ENCODE data around the gene ZNF460. TPM values are rescaled to one million over a fixed set of nuclear protein-coding genes. Genes with fewer than 3 reads are reported as not detected.
A peak's percentile ranks its signal among the peaks of the same experiment; 100 is the strongest.

Gene ZNF460
- total RNA-seq, 1 experiment from 2014 or later = 39.5 TPM

DNA sequence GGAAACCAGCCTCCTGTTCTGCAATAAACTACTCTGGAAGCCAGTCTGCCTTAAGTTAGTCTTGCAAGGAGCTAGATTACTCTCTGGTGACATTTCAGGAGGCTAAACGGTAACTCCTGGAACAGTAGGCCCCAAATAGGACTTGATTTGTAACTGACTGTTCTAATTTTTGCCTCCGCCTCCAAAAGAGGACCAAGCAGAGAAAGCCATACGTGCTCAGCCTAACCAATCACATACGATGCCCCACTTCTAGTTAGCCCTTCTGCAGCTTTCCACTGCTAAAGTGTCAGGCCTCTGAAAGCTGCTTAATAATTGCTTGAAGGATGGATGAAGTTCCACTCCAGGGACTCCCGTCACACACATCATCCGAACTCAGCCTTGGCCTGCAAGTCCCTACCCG lies 39.1 kb upstream of the ZNF460 start:
- ATAC-seq (peak; percentile 9), DNase-seq (no peak)
- Histone ChIP-seq H3K4me3 (ENCODE audit: low read length) (peak overlapping the region; percentile 77), H3K9ac (ENCODE audit: low read length) (peak overlapping the region; percentile 89), H3K4me2 (ENCODE audit: low read length) (peak overlapping the region; percentile 98), H3K27ac (ENCODE audit: low read length) (peak overlapping the region; percentile 64), H3K36me3 (ENCODE audit: low read depth, low read length) (peaks cover 13% of the 10 kb centered on the region), H3F3A (ENCODE audit: low read length, unreplicated experiment) (no peaks in the 10 kb centered on the region), H3K9me3 (ENCODE audit: low read length) (no peaks in the 10 kb centered on the region), H4K20me1 (ENCODE audit: low read length) (no peaks in the 10 kb centered on the region), H3K79me2 (ENCODE audit: low read length) (peaks cover 49% of the 10 kb centered on the region), H2AFZ (ENCODE audit: low read length) (peak overlapping the region; percentile 99), H3K4me1 (ENCODE audit: insufficient read depth, low read length) (peaks cover 17% of the 10 kb centered on the region), H3K27me3 (ENCODE audit: low read length) (no peaks in the 10 kb centered on the region), H3K9me2 (replicated peaks; ENCODE audit: low read length) (no peaks in the 10 kb centered on the region)
- no TSS peak for BruUV-seq (replicated peaks)
- TF ChIP-seq EZH2 (IDR thresholded peaks at IDR 0.05; ENCODE audit: low read length, unreplicated experiment) = no peak
- no peak for TF ChIP-seq EZH2phosphoT487 (IDR thresholded peaks at IDR 0.05; ENCODE audit: borderline replicate concordance, low read length)
- TF ChIP-seq, protein P1, sequence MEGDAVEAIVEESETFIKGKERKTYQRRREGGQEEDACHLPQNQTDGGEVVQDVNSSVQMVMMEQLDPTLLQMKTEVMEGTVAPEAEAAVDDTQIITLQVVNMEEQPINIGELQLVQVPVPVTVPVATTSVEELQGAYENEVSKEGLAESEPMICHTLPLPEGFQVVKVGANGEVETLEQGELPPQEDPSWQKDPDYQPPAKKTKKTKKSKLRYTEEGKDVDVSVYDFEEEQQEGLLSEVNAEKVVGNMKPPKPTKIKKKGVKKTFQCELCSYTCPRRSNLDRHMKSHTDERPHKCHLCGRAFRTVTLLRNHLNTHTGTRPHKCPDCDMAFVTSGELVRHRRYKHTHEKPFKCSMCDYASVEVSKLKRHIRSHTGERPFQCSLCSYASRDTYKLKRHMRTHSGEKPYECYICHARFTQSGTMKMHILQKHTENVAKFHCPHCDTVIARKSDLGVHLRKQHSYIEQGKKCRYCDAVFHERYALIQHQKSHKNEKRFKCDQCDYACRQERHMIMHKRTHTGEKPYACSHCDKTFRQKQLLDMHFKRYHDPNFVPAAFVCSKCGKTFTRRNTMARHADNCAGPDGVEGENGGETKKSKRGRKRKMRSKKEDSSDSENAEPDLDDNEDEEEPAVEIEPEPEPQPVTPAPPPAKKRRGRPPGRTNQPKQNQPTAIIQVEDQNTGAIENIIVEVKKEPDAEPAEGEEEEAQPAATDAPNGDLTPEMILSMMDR (conservative IDR thresholded peaks at IDR 0.05; ENCODE audit: low read depth, low read length) = no peak
- ChIA-PET POLR2A (ENCODE audit: unreplicated experiment) (no interaction called here), CTCF (no interaction called here)
- intact Hi-C loops (cut with micrococcal nuclease) = no loop called here

DNA sequence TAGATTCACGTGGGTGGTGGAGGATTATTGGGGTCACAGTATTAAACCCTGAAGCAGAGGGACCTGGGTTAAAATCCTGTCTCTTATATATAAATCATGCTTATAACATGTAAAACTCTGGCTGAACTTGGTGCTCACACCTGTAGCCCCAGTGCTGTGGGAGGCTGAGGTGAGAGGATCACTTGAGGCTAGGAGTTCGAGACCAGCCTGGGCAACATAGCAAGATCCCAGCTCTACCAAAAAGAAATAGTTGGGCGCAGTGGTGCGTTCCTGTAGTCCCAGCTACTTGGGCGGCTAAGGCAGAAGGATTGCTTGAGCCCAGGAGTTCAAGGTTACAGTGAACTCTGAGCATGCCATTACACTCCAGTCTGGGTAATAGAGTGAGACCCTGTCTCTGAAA lies 37.5 kb upstream of the ZNF460 start:
- no peak for TF ChIP-seq EZH2phosphoT487 (IDR thresholded peaks at IDR 0.05; ENCODE audit: borderline replicate concordance, low read length)
- TF ChIP-seq, protein P1 (conservative IDR thresholded peaks at IDR 0.05; ENCODE audit: low read depth, low read length) = no peak
- no peak for TF ChIP-seq EZH2 (IDR thresholded peaks at IDR 0.05; ENCODE audit: low read length, unreplicated experiment)
- H3K27me3 ChIP-seq (ENCODE audit: low read length) = no peaks in the 10 kb centered on the region
- peaks cover 17% of the 10 kb centered on the region for H3K4me1 ChIP-seq (ENCODE audit: insufficient read depth, low read length)
- ATAC-seq (no peak), DNase-seq (no peak)
- H3K4me3 ChIP-seq (ENCODE audit: low read length) = no peak overlapping the region
- no peaks in the 10 kb centered on the region for H3K9me2 ChIP-seq (replicated peaks; ENCODE audit: low read length)
- peaks cover 27% of the 10 kb centered on the region for H3K36me3 ChIP-seq (ENCODE audit: low read depth, low read length)
- H2AFZ ChIP-seq (ENCODE audit: low read length) = no peak overlapping the region
- H3K4me2 ChIP-seq (ENCODE audit: low read length) = peak overlapping the region; percentile 98; the same call in 1 of the 2 replicates
- POLR2A ChIA-PET (ENCODE audit: unreplicated experiment) = no interaction called here
- H3K9ac ChIP-seq (ENCODE audit: low read length) = no peak overlapping the region
- CTCF ChIA-PET = no interaction called here
- no peaks in the 10 kb centered on the region for H3F3A ChIP-seq (ENCODE audit: low read length, unreplicated experiment)
- BruUV-seq (replicated peaks) = no TSS peak
- no peaks in the 10 kb centered on the region for H4K20me1 ChIP-seq (ENCODE audit: low read length)
- no peaks in the 10 kb centered on the region for H3K9me3 ChIP-seq (ENCODE audit: low read length)
- no peak overlapping the region for H3K27ac ChIP-seq (ENCODE audit: low read length)
- H3K79me2 ChIP-seq (ENCODE audit: low read length) = peaks cover 50% of the 10 kb centered on the region
- intact Hi-C loops (cut with micrococcal nuclease) = no loop called here

DNA sequence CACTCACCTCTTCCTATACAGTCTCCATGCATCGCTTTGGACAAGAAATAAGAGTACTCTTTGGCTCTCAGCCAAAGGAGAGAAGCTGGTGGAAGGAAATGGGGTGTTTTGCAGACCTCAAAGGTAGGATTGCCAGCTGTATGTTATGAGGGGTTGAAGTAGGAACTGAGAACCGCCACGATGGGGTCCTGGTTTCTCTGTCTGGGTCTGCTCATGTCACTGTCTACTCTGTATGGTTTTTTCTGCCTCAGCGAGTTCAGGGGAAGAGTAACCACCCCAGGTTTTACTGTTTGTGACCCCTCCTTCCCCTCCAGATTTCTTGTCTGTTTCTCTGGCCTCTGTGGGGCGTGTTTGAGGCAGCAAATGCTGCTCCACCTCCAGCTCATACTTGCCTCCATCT lies 35.8 kb upstream of the ZNF460 start:
- no peak overlapping the region for H3K9ac ChIP-seq (ENCODE audit: low read length)
- no peak overlapping the region for H3K4me2 ChIP-seq (ENCODE audit: low read length)
- peaks cover 38% of the 10 kb centered on the region for H3K36me3 ChIP-seq (ENCODE audit: low read depth, low read length)
- ChIA-PET CTCF (interaction anchor here (0.6 kb wide), 1 partner anchor 21 kb away, joined by 5 read pairs; no protein-coding TSS in a partner anchor), POLR2A (ENCODE audit: unreplicated experiment) (no interaction called here)
- intact Hi-C loops (cut with micrococcal nuclease) = no loop called here
- H2AFZ ChIP-seq (ENCODE audit: low read length) = no peak overlapping the region
- no peak for DNase-seq
- H3K9me3 ChIP-seq (ENCODE audit: low read length) = no peaks in the 10 kb centered on the region
- H3F3A ChIP-seq (ENCODE audit: low read length, unreplicated experiment) = no peaks in the 10 kb centered on the region
- no TSS peak for BruUV-seq (replicated peaks)
- H3K27ac ChIP-seq (ENCODE audit: low read length) = no peak overlapping the region
- peaks cover 50% of the 10 kb centered on the region for H3K79me2 ChIP-seq (ENCODE audit: low read length)
- no peaks in the 10 kb centered on the region for H4K20me1 ChIP-seq (ENCODE audit: low read length)
- peaks cover 17% of the 10 kb centered on the region for H3K4me1 ChIP-seq (ENCODE audit: insufficient read depth, low read length)
- no peak overlapping the region for H3K4me3 ChIP-seq (ENCODE audit: low read length)
- TF ChIP-seq EZH2 (IDR thresholded peaks at IDR 0.05; ENCODE audit: low read length, unreplicated experiment) = no peak
- no peak for TF ChIP-seq EZH2phosphoT487 (IDR thresholded peaks at IDR 0.05; ENCODE audit: borderline replicate concordance, low read length)
- TF ChIP-seq, protein P1 (conservative IDR thresholded peaks at IDR 0.05; ENCODE audit: low read depth, low read length) = no peak
- H3K9me2 ChIP-seq (replicated peaks; ENCODE audit: low read length) = no peaks in the 10 kb centered on the region
- no peak for ATAC-seq
- no peaks in the 10 kb centered on the region for H3K27me3 ChIP-seq (ENCODE audit: low read length)

All from PC-3 (cell line).